Measurements from ENCODE around the gene U2SURP.

GRCh38 chr3:143004823-143005222 is 3.5 kb downstream of the U2SURP start:
- TF ChIP-seq EZH2 (IDR thresholded peaks at IDR 0.05; ENCODE audit: insufficient read depth, poor library complexity, severe bottlenecking) (no peak), EZH2phosphoT487 (IDR thresholded peaks at IDR 0.05; ENCODE audit: insufficient read depth, low read depth) (no peak)

Data from GM23248 (cell line).